Peyer's patch (tissue), 4 donors: ENCODE data around the gene PSORS1C2.

Experiments used
- POLR2A ChIP-seq, 2 donors: fragments of 450-650 bp; IDR thresholded peaks; one replicate each; pipeline ENCODE4 v1.5.1; 2017; ENCODE audit warnings: antibody characterized with exemption in 2 of 2, mild to moderate bottlenecking in 2 of 2, moderate library complexity in 2 of 2
- TF ChIP-seq, protein P1 (sequence below), 6 experiments: fragments of 450-650 bp in 4 of 6; fragments of 200-600 bp in 2 of 6; sonication (generic) in 1 of 6; IDR thresholded peaks; one replicate each; pipeline ENCODE4 v1.5.1; 2017 to 2019; ENCODE audit warnings: antibody characterized with exemption in 6 of 6, mild to moderate bottlenecking in 3 of 6, moderate library complexity in 1 of 6

GRCh38 chr6:31152781-31153180 is 13.9 kb upstream of the PSORS1C2 start:
- TF ChIP-seq, protein P1, sequence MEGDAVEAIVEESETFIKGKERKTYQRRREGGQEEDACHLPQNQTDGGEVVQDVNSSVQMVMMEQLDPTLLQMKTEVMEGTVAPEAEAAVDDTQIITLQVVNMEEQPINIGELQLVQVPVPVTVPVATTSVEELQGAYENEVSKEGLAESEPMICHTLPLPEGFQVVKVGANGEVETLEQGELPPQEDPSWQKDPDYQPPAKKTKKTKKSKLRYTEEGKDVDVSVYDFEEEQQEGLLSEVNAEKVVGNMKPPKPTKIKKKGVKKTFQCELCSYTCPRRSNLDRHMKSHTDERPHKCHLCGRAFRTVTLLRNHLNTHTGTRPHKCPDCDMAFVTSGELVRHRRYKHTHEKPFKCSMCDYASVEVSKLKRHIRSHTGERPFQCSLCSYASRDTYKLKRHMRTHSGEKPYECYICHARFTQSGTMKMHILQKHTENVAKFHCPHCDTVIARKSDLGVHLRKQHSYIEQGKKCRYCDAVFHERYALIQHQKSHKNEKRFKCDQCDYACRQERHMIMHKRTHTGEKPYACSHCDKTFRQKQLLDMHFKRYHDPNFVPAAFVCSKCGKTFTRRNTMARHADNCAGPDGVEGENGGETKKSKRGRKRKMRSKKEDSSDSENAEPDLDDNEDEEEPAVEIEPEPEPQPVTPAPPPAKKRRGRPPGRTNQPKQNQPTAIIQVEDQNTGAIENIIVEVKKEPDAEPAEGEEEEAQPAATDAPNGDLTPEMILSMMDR (IDR thresholded peaks at IDR 0.05): no peak
- TF ChIP-seq POLR2A (IDR thresholded peaks at IDR 0.05): no peak
